ENCODE data around the gene COL4A4.

- TF ChIP-seq, protein P1, sequence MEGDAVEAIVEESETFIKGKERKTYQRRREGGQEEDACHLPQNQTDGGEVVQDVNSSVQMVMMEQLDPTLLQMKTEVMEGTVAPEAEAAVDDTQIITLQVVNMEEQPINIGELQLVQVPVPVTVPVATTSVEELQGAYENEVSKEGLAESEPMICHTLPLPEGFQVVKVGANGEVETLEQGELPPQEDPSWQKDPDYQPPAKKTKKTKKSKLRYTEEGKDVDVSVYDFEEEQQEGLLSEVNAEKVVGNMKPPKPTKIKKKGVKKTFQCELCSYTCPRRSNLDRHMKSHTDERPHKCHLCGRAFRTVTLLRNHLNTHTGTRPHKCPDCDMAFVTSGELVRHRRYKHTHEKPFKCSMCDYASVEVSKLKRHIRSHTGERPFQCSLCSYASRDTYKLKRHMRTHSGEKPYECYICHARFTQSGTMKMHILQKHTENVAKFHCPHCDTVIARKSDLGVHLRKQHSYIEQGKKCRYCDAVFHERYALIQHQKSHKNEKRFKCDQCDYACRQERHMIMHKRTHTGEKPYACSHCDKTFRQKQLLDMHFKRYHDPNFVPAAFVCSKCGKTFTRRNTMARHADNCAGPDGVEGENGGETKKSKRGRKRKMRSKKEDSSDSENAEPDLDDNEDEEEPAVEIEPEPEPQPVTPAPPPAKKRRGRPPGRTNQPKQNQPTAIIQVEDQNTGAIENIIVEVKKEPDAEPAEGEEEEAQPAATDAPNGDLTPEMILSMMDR (IDR thresholded peaks at IDR 0.05; ENCODE audit: borderline replicate concordance, extremely low read depth, low read length, poor library complexity, severe bottlenecking), result no peak
- no peak for TF ChIP-seq EZH2 (IDR thresholded peaks at IDR 0.05; ENCODE audit: borderline replicate concordance, low read depth, low read length, severe bottlenecking)
These were observed 36.8 kb downstream of the COL4A4 start for GRCh38 chr2:227127201-227127600.

All from DND-41 (cell line).